Stimulated activated CD8-positive, alpha-beta memory T cell treated with anti-CD3 and anti-CD28 coated beads, Interleukin-12 subunit alpha, Interleukin-12 subunit beta, amount 100 ng/mL, for 24 hours (primary cell): Measurements from ENCODE around the gene OGT.
"Not testable (repeated sequence)": the region's sequence is repeated elsewhere in the genome, so short reads cannot be mapped to it uniquely, and the experiment has no call there.

Experiments used
- DNase-seq: peaks from one replicate; pipeline ENCODE4 v3.0.0-alpha.2; 2020; ENCODE audit errors: extremely low read depth

The OGT gene

DNA sequence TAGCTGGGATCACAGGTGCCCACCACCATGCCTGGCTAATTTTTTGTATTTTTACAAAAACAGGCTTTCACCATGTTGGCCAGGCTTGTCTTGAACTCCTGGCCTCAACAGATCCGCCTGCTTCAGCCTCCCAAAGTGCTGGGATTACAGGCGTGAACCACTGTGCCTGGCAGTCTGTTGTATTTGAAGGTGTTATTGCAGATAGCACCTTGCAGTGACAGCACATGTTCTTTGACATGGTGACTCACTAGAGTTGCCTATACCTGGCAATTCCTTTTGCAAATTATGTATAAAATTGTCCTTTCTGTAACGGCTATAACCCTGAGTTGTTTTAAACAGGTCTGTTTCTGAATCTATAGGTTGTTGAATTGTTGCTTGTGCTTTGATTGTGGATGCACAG lies 7.9 kb downstream of the OGT start:
- no peak for DNase-seq

DNA sequence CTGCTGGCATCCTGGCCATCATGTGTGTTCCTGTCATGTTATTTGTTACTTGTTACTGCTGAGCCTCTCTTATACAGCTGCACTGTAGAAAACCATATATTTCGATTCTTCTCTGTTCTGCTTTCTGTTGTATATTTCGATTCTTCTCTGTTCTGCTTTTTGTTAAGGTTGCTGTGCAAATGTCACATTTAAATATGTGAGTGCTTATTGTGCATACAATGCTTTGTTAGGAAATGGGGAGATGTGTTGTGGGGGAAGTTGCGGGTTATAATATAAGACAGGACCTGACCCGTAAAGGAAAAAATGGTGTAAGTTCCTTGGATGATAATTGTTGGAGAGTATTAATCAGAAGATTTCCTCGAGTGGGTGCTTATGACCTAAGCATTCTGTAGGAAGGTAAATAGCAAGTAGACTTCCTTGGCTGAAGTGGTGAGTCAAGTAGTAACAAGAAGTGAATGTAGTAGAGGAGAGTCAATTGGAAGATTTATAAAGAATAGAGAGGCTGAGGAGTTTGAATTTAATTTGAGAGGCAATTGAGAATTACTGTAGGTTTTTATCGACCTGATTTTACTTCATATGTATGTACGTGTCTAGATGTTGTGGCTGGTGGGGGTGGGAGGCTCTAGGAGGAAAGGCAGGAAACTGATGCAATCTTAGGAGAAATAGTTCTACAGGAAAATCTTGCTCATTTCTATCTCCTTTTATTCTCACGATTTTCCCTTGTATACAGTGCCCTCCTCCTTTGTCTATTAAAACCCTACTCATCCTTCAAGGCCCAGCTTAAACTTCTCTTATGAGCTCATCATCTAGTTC lies 8.5 kb downstream of the OGT start:
- DNase-seq = no peak

DNA sequence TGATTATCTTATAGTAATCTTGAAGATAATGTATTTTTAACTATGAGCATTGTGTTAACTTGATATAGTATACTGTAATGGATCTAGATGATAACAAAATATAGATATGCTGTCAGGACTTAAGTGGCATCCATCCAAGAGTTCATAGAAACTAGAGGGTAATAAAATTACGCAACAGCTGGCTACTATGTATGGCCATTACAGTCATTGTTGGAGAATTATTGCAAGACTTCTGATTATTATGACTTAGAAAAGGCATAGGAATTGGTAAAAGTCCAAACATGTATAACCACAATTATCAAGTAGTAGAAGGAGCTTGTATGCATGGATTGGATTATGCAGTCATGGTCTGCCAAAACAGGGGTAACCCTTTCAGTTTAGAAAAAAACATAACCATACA lies 9.5 kb downstream of the OGT start:
- no peak for DNase-seq

DNA sequence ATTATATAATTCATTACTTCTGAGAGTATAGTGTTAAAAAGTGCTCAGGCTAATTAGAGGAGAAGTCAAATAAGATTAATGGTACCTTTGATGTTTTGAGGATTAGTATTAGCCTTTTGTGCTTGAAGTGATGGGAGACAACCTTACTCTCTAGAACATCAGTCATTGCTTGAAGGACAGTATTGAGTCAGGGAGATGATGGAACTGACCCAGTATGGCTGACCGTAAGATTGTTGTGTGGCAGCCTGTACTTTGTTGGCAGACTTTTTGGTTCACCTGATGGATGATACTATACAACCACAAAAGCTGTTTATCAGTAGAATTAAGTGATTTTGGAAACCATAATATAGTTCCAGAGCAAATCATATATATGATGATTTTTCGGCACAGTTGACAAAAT lies 9.9 kb downstream of the OGT start:
- DNase-seq = no peak

DNA sequence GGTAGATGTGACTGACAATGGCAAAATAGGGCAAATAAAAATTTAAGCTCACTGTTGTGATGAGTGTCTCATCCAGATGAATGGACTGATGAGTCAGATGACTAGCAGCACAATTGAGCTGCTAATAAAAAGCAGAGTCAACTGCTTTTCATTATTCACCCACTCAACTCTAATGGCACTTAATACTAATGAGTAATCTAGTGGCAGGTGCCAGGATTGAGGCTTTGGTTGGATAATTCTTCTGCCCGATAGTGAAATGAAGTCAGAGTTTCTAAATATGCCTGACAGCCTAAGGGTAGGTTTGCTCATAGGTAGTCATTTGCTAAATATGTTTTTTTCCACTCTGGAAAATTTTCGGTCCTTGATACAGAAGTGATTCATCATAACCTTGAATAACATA lies 10.4 kb downstream of the OGT start:
- DNase-seq = no peak

DNA sequence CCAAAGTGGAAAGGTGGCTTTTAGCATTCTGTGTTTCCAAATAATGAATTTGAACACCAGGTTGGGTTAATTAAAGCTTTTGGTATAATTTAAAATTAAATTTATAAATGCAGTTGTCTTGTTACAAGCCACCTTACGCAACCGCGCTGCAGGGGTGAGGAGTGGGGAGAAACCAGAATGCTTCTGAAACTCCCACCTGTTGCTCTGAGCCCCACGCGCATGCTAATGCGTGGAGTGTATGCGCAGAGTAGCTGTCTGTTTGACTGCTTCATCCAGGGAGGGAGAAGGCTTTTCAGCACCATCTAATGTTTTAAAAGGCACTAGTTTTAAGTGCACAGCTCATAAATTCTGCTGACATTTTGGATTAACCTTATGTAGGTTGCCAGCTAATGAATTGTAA lies 12.5 kb downstream of the OGT start:
- DNase-seq = no peak

DNA sequence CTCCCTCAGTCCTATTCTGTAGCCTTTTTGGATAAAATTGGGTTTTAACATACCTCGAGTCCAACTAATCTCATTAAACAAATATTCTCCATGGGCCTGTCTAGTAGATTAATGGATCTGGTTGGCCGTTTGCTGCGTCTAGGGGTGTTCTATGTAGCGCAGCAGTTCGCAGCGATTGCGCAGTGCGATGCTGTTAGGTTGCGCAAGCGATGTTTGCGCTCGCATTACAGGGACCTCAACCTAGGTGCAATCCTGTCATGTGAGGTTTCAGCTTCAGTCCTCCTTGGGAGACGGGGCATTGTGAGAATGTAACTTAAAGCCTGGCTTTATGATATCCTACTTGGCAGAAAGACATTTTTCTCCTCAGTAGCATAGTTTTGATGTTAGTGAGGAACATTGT lies 14.0 kb downstream of the OGT start:
- no peak for DNase-seq

DNA sequence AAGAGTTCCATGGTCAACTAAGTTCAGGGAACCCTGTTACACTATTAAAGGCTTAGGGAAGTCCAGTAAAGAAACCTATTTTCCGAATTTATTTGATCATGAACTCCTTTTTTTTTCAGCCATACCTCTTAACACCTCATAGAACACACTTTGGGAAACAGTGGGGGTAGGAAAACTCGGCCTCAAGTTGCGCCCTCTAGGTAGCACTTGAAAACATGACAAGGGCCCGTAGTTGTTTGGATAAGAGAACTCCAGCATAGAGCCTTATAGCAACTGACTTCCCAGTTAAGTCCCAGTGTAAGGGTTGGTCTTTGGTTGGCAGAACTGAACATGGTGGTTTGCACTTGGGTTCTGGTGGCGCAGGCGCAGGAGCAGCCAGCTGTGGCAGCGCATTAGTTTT lies 14.4 kb downstream of the OGT start:
- no peak for DNase-seq

DNA sequence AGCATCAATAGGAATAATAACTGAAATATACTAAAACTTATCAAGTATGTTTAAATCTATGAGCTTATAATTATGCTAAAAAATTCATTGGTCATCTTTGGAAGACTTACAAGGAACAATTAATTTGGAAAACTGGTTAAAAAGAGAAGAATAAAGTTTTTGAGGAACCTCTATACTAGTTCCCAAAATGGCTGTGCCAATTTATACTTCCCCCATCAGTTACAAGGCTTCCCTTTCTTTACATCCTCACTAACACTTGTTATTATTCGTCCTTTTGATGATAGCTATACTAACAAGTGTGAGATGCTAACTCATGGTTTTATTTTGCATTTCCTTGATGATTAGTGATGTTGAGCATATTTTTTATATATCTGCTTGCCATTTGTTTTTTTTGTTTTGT lies 17.1 kb downstream of the OGT start:
- no peak for DNase-seq

DNA sequence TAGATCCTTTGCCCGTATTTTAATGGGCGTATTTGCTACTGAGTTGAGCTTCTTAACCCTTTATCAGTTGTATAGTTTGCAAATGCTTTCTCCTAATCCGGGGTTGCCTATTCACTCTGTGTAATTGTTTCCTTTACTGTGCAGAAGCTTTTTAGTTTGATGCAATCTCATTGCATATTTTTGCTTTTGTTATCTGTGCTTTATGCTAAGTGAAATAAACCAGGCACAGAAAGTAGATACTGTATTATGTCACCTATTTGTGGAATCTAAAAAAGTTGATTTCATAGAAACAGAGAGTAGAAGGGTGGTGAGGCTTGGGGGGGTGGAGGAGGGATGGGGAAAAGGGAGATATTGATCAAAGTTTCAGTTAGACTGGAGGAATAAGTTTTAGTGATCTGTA lies 17.7 kb downstream of the OGT start:
- DNase-seq = no peak

DNA sequence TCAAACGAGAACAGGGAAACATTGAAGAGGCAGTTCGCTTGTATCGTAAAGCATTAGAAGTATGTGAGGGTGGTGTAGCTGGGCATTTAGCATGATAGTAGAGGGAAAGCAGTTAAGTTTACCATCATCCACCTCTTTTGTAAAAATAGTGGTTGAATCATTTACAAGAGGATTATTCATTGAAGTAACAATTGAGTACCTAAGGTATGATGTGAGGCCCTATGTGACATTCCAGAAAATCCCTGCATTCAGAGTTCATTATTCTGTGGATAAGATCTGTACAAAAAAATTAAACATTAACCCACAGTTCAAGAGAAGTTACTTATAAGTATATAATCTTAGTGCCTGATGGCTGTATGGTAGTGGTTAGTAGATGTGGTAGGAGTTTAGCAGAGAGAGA lies 23.1 kb downstream of the OGT start:
- no peak for DNase-seq

DNA sequence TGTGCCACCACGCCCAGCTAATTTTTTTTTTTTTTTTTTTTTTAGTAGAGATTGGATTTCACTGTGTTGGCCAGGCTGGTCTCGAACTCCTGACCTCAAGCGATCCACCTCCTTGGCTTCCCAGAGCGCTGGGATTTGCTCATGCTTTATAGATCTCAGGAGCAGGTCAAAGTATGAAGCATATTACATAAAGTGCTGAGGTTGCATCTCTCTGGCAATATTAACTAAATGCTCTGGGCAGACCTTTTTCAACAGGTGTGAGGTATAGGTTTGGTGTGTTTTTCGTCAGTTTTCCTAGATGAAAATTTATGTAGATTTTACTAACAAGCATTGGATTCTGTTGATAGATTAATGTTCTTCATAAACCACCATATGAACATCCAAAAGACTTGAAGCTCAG lies 26.0 kb downstream of the OGT start:
- no peak for DNase-seq

DNA sequence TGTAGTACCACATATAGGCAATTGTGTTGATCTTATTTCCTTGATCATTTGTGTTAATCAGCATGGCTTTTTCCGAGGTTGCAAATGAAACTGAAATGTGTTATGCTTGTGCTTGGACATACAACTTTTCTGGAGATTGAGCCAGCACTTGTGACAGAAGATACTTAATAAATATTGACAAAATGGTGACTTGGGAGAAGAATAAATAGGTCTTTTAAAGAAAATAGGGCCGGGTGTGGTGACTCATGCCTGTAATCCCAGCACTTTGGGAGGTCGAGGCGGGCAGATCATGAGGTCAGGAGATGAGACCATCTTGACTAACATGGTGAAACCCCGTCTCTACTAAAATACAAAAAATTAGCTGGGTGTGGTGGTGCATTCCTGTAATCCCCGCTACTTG lies 26.9 kb downstream of the OGT start:
- DNase-seq = not testable (repeated sequence)

DNA sequence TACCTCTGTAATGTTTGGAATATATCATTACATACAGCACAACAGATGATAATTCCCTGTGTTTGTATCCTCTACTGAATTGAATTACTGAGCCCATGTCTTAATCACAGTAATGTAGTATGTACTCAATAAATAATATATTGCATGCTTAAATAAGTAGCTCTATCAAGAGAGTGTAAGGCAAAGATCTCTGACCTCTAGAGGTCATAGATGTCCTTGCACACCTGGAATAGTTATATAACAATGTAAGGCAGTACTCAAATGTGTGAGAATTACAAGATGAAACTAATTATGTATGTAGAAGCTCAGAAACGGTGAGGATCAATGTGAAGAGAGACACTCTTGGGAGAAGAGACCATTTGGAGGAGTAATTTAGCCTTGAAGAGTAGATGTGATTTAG lies 31.0 kb downstream of the OGT start:
- no peak for DNase-seq

DNA sequence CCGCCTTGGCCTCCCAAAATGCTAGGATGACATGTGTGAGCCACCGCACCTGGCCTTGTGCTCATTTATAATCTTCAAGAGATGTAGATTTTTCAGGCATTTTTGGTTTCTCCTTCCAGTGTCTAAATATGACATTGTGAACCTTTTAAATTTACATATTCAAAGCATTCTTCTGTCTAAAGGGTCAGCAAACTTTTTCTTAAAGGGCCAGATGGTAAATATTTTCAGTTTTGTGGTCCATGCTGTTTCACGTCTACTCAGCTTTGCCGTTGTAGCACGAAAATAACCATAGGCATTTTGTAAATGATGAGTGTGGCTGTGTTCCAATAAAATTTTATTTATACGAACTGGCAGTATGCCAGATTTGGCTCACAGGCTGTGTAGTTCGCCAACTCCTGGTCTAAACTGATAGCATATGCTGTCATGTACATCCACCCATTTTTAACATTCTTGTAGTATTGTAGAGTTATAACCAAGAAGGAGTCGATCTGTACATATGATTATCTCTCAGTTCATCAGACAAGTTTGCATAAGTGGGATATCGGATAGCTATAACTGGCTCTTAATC lies 32.7 kb downstream of the OGT start:
- no peak for DNase-seq

DNA sequence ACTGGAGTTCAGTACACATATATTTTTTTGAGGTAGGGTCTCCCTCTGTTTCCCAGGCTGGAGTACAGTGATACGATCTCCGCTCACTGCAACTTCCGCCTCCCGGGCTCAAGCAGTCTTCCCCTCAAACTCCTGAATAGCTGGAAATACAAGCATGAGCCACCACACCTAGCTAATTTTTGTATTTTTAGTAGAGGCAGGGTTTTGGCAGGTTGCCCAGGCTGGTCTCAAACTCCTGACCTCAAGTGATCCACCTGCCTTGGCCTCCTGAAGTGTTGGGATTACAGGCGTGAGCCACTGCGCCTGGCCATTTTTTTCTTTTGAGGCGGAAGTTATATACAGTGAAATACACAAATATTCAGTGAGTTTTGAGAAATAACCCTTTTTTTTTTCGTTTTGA lies 38.5 kb downstream of the OGT start:
- not testable (repeated sequence) for DNase-seq

DNA sequence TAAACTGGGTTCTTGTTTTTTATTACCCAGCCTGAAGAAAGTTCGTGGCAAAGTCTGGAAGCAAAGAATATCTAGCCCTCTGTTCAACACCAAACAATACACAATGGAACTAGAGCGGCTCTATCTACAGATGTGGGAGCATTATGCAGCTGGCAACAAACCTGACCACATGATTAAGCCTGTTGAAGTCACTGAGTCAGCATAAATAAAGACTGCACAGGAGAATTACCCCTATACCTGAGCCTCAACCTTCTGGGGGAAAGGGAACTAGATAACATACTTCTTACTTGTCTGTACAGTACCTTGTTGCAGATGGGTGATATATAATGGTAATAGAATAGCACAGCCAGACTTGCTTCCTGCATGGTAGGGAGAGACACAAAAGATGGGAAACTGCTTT lies 40.7 kb downstream of the OGT start:
- no peak for DNase-seq

DNA sequence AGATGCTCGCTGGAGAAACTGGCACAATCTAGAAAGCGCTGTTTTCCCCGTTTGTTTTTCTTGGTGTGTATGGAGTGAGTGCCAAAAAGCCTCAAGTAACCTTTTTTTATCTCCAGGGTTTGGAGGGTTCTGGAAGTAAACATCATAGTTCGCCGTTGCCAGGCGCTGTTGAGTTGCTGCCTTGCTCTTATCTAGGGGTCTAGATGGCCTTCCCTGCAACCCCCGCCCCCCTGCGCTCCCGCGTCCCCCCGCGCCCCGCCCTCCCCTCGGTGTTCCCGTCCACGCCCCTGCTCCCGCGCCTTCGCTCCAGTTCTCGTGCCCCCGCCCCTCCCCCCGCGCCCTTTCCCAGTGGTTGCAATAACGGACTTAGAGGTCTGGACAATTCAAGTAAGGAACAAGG lies 44.8 kb downstream of the OGT start:
- DNase-seq = no peak

DNA sequence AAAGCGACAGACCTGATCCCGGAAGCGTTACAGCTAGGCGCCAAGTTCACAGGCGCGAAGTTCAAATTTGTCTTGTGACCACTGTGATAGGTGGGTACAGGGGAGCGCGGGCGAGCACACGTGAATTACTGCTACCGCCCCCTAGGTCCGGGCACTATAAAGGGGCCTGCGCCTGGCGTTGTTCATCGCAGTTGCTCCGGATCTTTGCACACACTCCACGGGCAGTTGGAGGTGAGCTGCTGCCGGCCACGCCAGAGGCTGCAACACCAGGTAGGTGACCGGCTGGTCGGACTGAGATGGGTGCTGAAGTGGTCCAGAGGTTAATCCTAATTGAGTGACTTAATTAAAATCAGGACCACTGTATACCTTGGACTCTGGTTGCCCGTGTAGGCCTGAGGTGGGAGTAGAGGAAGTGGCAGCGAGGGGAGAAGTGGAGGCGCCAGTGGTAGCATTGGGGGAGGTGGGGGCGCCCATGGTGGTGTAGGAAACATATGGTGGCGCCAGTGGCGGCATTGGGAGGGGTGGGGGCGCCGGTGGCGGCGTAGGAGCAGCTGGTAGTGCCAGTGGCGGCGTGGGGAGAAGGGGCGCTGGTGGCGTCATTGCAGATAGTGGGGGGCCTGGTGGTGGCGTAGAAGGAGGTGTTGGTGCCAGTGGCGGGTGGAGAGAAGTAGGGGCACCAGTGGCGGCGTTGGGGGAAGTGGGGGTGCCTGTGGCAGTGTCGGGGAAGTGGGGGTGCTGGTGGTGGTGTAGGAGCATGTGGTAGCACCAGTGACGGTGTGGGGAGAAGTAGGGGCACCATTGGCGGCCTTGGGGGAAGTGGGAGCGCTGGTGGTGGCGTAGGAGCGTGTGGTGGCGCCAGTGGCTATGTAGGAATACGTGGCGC lies 45.6 kb downstream of the OGT start, which contains the start of gene GCNA:
Gene GCNA (plus strand): TSS at position 185 of the 883 bp plus-strand sequence. CDS start 2,385 bp downstream, outside the sequence.
- DNase-seq = no peak

DNA sequence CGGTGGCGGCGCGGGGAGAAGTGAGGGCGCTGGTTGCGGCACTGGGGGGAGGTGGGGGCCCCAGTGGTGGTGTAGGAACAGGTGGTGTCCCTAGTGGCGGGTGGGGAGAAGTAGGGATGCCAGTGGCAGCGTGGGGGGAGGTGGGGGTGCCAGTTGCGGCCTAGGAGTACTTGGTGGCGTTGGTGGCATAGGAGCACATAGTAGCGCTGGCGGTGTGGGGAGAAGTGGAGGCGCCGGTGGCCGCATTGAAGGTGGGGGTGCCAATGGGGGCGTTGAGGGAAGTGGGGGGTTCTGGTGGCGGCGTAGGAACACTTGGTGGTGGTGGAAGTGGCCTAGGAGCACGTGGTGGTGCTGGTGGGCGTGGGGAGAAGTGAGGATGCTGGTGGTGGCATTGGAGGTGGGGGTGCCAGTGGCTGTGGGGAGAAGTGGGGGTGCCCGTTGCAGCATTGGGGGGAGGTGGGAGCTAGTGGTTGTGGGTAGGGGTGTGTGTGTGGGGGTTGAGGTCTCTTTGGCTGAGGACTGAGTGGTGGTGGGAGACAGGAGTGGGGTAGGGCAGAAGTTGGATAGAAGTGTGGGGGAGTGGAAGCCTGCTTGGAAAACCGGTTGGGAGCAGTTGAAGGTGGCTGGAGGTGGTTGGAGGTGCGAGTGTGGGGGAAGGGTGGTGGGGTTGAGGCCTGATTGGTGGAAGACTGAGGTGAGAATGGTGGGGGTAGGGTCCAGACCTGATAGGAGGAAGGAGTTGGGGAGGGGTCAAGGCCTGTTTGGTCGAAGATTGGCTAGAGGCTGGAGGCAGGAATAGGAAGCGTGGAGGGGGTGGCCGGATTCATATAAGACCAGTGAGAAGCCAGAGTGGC lies 46.5 kb downstream of the OGT start:
- DNase-seq = no peak

DNA sequence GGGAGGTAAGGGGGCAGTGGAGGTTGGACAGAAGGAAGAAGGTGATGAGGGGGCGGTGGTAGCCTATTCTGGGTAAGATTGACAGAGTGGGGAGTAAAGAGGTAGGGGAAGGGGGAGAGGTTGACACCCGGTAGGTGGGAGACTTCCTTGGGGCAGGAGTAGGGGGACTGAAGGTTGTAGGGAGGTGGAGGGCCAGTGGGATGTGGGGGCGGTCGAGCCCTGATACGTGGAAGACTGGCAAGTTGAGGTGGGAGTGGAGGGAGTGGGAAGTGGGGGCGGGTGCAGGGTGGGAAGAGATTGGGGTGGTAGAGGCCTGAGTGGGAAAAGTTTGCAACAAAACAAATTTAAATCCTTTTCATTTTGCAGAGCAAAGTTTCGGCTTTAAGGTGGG lies 47.1 kb downstream of the OGT start:
- no peak for DNase-seq

DNA sequence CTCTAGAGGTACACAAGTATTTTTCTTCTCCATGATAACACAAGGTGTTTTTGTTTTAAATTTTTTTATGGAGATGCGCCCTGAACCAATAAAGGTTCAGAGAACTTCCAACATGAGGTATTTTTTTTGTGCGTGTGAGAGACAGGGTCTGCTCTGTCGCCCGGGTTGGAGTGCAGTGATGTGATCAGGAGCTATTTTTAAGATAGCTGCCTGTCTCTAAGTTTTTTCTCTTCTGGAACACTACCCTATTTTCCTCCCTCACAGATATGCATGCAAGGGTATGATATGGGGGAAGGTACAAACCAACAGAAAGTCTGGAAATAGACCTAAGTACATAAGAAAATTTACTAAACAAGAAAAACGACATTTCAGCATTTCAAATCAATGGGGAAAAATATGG lies 48.3 kb downstream of the OGT start:
- no peak for DNase-seq
